Esophagus muscularis mucosa (tissue), 4 donors: ENCODE results near the gene FAM83B. TPM values are rescaled to one million over a fixed set of nuclear protein-coding genes. Genes with fewer than 3 reads are reported as not detected.
"Not testable (repeated sequence)": the region's sequence is repeated elsewhere in the genome, so short reads cannot be mapped to it uniquely, and the experiment has no call there.

Experiments used
- DNase-seq: peaks from one replicate; pipeline ENCODE4 v3.0.0-alpha.2; 2017; ENCODE audit errors: extremely low spot score
- H3K27ac ChIP-seq, 4 donors: fragments of 200-600 bp; sonication (generic); replicated peaks in 1 of 4; 1 replicate in 3 of 4; 2 replicates in 1 of 4; pipeline ENCODE4 v1.5.1; 2016 to 2019; ENCODE audit warnings: mild to moderate bottlenecking in 1 of 4
- H3K27me3 ChIP-seq, 4 donors: fragments of 200-600 bp; sonication (generic); one replicate each; pipeline versions ENCODE4 v1.5.1 to v1.6.0; 2016 to 2019
- H3K36me3 ChIP-seq, 4 donors: fragments of 200-600 bp; sonication (generic); one replicate each; pipeline ENCODE4 v1.5.1; 2016 to 2019
- H3K4me1 ChIP-seq, 4 donors: fragments of 200-600 bp; sonication (generic); one replicate each; pipeline ENCODE4 v1.5.1; 2016 to 2019
- H3K4me3 ChIP-seq, 4 donors: fragments of 200-600 bp; sonication (generic); 1 replicate in 2 of 4; 2 replicates in 2 of 4; pipeline ENCODE4 v1.5.1; 2016 to 2019; ENCODE audit warnings: mild to moderate bottlenecking in 4 of 4, moderate library complexity in 1 of 4
- H3K9me3 ChIP-seq, 4 donors: fragments of 200-600 bp; sonication (generic); 1 replicate in 3 of 4; 2 replicates in 1 of 4; pipeline ENCODE4 v1.5.1; 2016 to 2019
- EP300 ChIP-seq: sonication (generic); formaldehyde crosslinking; IDR thresholded peaks from one replicate; pipeline ENCODE4 v1.6.1; 2017; ENCODE audit warnings: antibody characterized with exemption
- POLR2A ChIP-seq: fragments of 450-650 bp; IDR thresholded peaks from one replicate; pipeline ENCODE4 v1.6.1; 2017; ENCODE audit warnings: antibody characterized with exemption, moderate library complexity, mild to moderate bottlenecking, low read depth
- POLR2AphosphoS5 ChIP-seq, 2 donors: sonication (generic); formaldehyde crosslinking; IDR thresholded peaks; one replicate each; pipeline ENCODE4 v1.6.1; 2017; ENCODE audit warnings: antibody characterized with exemption in 2 of 2
- WGBS: methylation state at CpG from one replicate; pipeline ENCODE4 v1.1.5; 2018; 5-methylcytosine and 5-hydroxymethylcytosine counted together
- intact Hi-C: fragments of 100-400 bp; cut with DNase I; formaldehyde crosslinking; loops from one replicate; pipeline ENCODE4 v1.15.1; 2023
- total RNA-seq, 4 donors: library from RNA; depleted of rRNA; stranded (reverse); fragments of >200 nt; gene quantifications; one replicate each; pipeline versions ENCODE4 v1.1.0 to v1.2.1, GENCODE V29; 2016
- TF ChIP-seq, protein P1 (sequence below), 3 experiments: fragments of 200-600 bp in 2 of 3; fragments of 450-650 bp in 1 of 3; sonication (generic) in 2 of 3; IDR thresholded peaks; one replicate each; pipeline ENCODE4 v1.5.1; 2017 to 2019; ENCODE audit warnings: antibody characterized with exemption in 3 of 3, mild to moderate bottlenecking in 2 of 3, moderate library complexity in 1 of 3

Gene FAM83B
- total RNA-seq, 4 donors from 2014 or later = 0.11 TPM; not detected in 3

- no peaks in the 10 kb centered on the region for H3K9me3 ChIP-seq
- no peak for TF ChIP-seq EP300
- TF ChIP-seq POLR2AphosphoS5 (IDR thresholded peaks at IDR 0.05) = no peak
- TF ChIP-seq, protein P1, sequence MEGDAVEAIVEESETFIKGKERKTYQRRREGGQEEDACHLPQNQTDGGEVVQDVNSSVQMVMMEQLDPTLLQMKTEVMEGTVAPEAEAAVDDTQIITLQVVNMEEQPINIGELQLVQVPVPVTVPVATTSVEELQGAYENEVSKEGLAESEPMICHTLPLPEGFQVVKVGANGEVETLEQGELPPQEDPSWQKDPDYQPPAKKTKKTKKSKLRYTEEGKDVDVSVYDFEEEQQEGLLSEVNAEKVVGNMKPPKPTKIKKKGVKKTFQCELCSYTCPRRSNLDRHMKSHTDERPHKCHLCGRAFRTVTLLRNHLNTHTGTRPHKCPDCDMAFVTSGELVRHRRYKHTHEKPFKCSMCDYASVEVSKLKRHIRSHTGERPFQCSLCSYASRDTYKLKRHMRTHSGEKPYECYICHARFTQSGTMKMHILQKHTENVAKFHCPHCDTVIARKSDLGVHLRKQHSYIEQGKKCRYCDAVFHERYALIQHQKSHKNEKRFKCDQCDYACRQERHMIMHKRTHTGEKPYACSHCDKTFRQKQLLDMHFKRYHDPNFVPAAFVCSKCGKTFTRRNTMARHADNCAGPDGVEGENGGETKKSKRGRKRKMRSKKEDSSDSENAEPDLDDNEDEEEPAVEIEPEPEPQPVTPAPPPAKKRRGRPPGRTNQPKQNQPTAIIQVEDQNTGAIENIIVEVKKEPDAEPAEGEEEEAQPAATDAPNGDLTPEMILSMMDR (IDR thresholded peaks at IDR 0.05) = no peak
- no peak for TF ChIP-seq POLR2A
- intact Hi-C loops = no loop called here
- H3K27me3 ChIP-seq = no peaks in the 10 kb centered on the region
- no peak overlapping the region for H3K4me3 ChIP-seq
- H3K27ac ChIP-seq = no peak overlapping the region
- H3K4me1 ChIP-seq = no peaks in the 10 kb centered on the region
- DNase-seq = no peak
- 61% methylated on average over 8 of the region's 8 CpGs for WGBS
- no peaks in the 10 kb centered on the region for H3K36me3 ChIP-seq
Observed at GRCh38 chr6:54879188-54879985, 32.8 kb downstream of the FAM83B start.

DNA sequence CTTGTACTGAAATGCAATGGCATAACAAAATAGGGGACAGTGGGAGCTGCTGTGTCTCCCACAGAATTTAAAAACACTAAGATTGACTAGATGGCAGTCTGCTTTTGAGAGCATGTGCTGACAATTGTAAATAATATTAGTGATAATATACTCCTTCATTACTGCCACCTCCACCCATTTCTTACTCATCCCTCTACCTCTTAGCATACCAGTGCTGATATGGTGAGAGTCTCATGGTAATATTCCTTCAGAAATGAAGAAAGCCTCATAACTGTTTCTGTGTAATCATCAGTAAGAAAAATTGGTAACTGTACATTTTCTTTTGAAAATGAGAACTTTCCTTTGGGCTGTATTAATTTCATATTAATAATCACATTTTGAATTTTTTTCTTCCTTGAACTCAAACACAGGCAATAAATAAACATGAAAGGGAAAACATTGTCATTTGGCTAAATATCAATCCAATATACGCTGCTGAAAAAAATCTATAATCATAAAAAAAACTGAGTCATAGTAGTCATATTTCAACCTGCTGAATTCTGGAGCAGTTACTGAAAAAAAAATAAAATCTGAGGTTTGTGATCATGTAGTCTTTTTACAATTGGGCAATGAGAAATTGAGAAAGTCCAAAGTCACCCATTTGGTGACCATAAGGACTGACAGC, 34.6 kb downstream of the FAM83B start:
- H3K9me3 ChIP-seq = no peaks in the 10 kb centered on the region
- no peak overlapping the region for H3K4me3 ChIP-seq
- no peaks in the 10 kb centered on the region for H3K4me1 ChIP-seq
- intact Hi-C loops = no loop called here
- no peak overlapping the region for H3K27ac ChIP-seq
- TF ChIP-seq EP300 (no peak), POLR2A (no peak)
- TF ChIP-seq, protein P1 (IDR thresholded peaks at IDR 0.05) = no peak
- H3K27me3 ChIP-seq = no peaks in the 10 kb centered on the region
- H3K36me3 ChIP-seq = no peaks in the 10 kb centered on the region
- DNase-seq = no peak
- whole genome bisulfite sequencing = 74% methylated on average over 1 of the region's 1 CpG

GRCh38 chr6:54881891-54882290, 35.3 kb downstream of the FAM83B start:
- DNase-seq, H3K27ac ChIP-seq, H3K4me3 ChIP-seq, intact Hi-C loops, H3K27me3 ChIP-seq, H3K4me1 ChIP-seq, H3K36me3 ChIP-seq, H3K9me3 ChIP-seq: not testable (repeated sequence)
- WGBS = 89% methylated on average over 3 of the region's 3 CpGs

DNA sequence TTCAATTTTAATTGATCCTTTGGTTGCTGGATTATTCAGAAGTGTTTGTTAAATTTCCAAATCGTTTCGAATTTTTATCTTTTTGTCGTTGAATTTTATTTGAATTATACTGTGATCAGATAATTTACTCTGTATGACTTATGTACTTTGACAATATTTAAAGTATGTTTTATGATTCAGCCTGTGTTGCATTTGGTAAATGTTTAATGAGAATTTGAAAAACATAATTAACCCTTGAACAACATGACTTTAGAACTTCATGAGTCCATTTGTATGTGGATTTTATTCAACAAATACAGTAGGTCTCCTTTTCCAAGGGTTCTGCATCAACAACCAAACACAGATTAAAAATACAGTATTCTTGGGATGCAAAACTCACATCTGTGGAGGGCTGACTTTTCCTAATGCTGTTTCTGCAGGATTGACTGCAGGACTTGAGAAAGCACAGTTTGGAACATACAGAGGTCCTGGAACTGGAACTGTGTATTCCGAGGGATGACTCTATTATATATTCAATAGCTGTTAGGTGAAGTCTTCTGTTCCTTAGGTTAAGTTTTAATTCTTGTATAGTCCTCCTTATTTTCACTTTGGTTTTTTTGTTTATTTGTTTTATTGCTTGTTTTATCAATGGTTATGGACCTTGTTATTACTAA, 40.5 kb downstream of the FAM83B start:
- intact Hi-C loops = no loop called here
- Histone ChIP-seq H3K27ac (no peak overlapping the region), H3K9me3 (no peaks in the 10 kb centered on the region), H3K27me3 (no peaks in the 10 kb centered on the region), H3K36me3 (no peaks in the 10 kb centered on the region), H3K4me1 (no peaks in the 10 kb centered on the region), H3K4me3 (no peak overlapping the region)
- DNase-seq = no peak
- WGBS = 93% methylated on average over 4 of the region's 4 CpGs
- TF ChIP-seq POLR2AphosphoS5 (IDR thresholded peaks at IDR 0.05) (no peak), POLR2A (no peak), EP300 (no peak)
- TF ChIP-seq, protein P1 (IDR thresholded peaks at IDR 0.05) = no peak

- no peaks in the 10 kb centered on the region for H3K27me3 ChIP-seq
- 84% methylated on average over 1 of the region's 1 CpG for WGBS
- DNase-seq = no peak
- no peak overlapping the region for H3K4me3 ChIP-seq
- H3K36me3 ChIP-seq = no peaks in the 10 kb centered on the region
- TF ChIP-seq, protein P1 (IDR thresholded peaks at IDR 0.05) = no peak
- TF ChIP-seq EP300 = no peak
- TF ChIP-seq POLR2A = no peak
- TF ChIP-seq POLR2AphosphoS5 (IDR thresholded peaks at IDR 0.05) = no peak
- intact Hi-C loops = no loop called here
- H3K4me1 ChIP-seq = no peaks in the 10 kb centered on the region
- no peak overlapping the region for H3K27ac ChIP-seq
- no peaks in the 10 kb centered on the region for H3K9me3 ChIP-seq
Observed at GRCh38 chr6:54891536-54891935, 45.0 kb downstream of the FAM83B start.
